Prostate gland (tissue), 2 donors: ENCODE data around the gene FRMD3.

Experiments used
- POLR2A ChIP-seq: fragments of 450-650 bp; IDR thresholded peaks from one replicate; pipeline ENCODE4 v1.6.1; 2016; ENCODE audit warnings: antibody characterized with exemption, mild to moderate bottlenecking
- TF ChIP-seq, protein P1 (sequence below), 4 experiments: fragments of 200-600 bp in 2 of 4; fragments of 450-650 bp in 2 of 4; sonication (generic) in 2 of 4; IDR thresholded peaks; 1 replicate in 3 of 4; 2 replicates in 1 of 4; pipeline ENCODE4 v1.5.1; 2016 to 2019; ENCODE audit warnings: antibody characterized with exemption in 4 of 4, mild to moderate bottlenecking in 2 of 4, moderate library complexity in 2 of 4

DNA sequence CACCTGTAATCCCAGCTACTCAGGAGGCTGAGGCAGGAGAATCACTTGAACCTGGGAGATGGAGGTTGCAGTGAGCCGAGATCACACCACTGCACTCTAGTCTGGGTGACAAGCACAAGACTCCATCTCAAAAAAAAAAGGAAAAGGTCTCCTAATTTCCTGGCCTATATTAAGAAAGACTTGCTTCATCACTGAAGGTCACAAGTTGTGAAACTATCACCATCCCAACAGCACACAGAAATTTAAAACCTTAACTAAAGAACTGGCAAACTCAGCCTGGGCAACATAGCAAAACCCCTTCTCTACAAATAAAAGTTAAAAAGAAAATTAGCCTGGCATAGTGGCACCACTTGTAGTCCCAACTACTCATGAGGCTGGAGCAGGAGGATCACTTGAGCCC is 17.2 kb downstream of the FRMD3 start:
- TF ChIP-seq, protein P1, sequence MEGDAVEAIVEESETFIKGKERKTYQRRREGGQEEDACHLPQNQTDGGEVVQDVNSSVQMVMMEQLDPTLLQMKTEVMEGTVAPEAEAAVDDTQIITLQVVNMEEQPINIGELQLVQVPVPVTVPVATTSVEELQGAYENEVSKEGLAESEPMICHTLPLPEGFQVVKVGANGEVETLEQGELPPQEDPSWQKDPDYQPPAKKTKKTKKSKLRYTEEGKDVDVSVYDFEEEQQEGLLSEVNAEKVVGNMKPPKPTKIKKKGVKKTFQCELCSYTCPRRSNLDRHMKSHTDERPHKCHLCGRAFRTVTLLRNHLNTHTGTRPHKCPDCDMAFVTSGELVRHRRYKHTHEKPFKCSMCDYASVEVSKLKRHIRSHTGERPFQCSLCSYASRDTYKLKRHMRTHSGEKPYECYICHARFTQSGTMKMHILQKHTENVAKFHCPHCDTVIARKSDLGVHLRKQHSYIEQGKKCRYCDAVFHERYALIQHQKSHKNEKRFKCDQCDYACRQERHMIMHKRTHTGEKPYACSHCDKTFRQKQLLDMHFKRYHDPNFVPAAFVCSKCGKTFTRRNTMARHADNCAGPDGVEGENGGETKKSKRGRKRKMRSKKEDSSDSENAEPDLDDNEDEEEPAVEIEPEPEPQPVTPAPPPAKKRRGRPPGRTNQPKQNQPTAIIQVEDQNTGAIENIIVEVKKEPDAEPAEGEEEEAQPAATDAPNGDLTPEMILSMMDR (IDR thresholded peaks at IDR 0.05): no peak
- TF ChIP-seq POLR2A: no peak
